HL-60 (cell line): ENCODE measurements around the gene ACTA1.

Experiments used
- CTCF ChIP-seq: IDR thresholded peaks from one replicate; pipeline ENCODE4 v1.5.1; 2011; ENCODE audit warnings: low read length, control low read depth, inconsistent platforms; ENCODE audit not compliant: insufficient read depth
- GABPA ChIP-seq: IDR thresholded peaks from 2 replicates; pipeline ENCODE4 v1.6.1; 2012; ENCODE audit warnings: low read depth
- POLR2AphosphoS5 ChIP-seq: IDR thresholded peaks from 2 replicates; pipeline ENCODE4 v1.6.1; 2012; ENCODE audit warnings: low read depth
- TF ChIP-seq, protein P1 (sequence below): IDR thresholded peaks from 2 replicates; pipeline ENCODE4 v1.6.1; 2012; ENCODE audit warnings: low read depth; ENCODE audit not compliant: insufficient replicate concordance

- no peak for TF ChIP-seq CTCF
- TF ChIP-seq POLR2AphosphoS5: no peak
- TF ChIP-seq, protein P1, sequence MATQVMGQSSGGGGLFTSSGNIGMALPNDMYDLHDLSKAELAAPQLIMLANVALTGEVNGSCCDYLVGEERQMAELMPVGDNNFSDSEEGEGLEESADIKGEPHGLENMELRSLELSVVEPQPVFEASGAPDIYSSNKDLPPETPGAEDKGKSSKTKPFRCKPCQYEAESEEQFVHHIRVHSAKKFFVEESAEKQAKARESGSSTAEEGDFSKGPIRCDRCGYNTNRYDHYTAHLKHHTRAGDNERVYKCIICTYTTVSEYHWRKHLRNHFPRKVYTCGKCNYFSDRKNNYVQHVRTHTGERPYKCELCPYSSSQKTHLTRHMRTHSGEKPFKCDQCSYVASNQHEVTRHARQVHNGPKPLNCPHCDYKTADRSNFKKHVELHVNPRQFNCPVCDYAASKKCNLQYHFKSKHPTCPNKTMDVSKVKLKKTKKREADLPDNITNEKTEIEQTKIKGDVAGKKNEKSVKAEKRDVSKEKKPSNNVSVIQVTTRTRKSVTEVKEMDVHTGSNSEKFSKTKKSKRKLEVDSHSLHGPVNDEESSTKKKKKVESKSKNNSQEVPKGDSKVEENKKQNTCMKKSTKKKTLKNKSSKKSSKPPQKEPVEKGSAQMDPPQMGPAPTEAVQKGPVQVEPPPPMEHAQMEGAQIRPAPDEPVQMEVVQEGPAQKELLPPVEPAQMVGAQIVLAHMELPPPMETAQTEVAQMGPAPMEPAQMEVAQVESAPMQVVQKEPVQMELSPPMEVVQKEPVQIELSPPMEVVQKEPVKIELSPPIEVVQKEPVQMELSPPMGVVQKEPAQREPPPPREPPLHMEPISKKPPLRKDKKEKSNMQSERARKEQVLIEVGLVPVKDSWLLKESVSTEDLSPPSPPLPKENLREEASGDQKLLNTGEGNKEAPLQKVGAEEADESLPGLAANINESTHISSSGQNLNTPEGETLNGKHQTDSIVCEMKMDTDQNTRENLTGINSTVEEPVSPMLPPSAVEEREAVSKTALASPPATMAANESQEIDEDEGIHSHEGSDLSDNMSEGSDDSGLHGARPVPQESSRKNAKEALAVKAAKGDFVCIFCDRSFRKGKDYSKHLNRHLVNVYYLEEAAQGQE: no peak
- TF ChIP-seq GABPA: no peak
Measured at GRCh38 chr1:229457436-229457835, 23.5 kb upstream of the ACTA1 start.
